Hepatocyte (in vitro differentiated cells): Measurements from ENCODE around the gene DUSP10. TPM values are rescaled to one million over a fixed set of nuclear protein-coding genes. Genes with fewer than 3 reads are reported as not detected.

Experiments
- DNase-seq: peaks from one replicate; pipeline ENCODE4 v3.0.0-alpha.2; 2016; ENCODE audit warnings: low spot score
- H2AFZ ChIP-seq: fragments of 200-600 bp; sonication (generic); 2 replicates; pipeline ENCODE4 v1.6.0; 2016; ENCODE audit warnings: antibody characterized with exemption, mild to moderate bottlenecking
- H3K27ac ChIP-seq: fragments of 200-600 bp; sonication (generic); 2 replicates; pipeline ENCODE4 v1.5.1; 2016; ENCODE audit warnings: mild to moderate bottlenecking
- H3K27me3 ChIP-seq: fragments of 200-600 bp; sonication (generic); 2 replicates; pipeline ENCODE4 v1.6.1; 2016
- H3K36me3 ChIP-seq: fragments of 200-600 bp; sonication (generic); replicated peaks from 2 replicates; pipeline ENCODE4 v1.5.1; 2016; ENCODE audit warnings: low read depth; ENCODE audit not compliant: insufficient read depth
- H3K4me1 ChIP-seq: fragments of 200-600 bp; sonication (generic); 2 replicates; pipeline ENCODE4 v1.5.1; 2016; ENCODE audit warnings: mild to moderate bottlenecking, moderate library complexity; ENCODE audit not compliant: insufficient read depth
- H3K4me2 ChIP-seq: fragments of 200-600 bp; sonication (generic); 2 replicates; pipeline ENCODE4 v1.6.0; 2016
- H3K4me3 ChIP-seq: fragments of 200-600 bp; sonication (generic); 2 replicates; pipeline ENCODE4 v1.5.1; 2016; ENCODE audit warnings: mild to moderate bottlenecking
- H3K79me2 ChIP-seq: fragments of 200-600 bp; sonication (generic); 2 replicates; pipeline ENCODE4 v1.6.0; 2017; ENCODE audit warnings: mild to moderate bottlenecking
- H3K9me2 ChIP-seq: fragments of 200-600 bp; sonication (generic); replicated peaks from 2 replicates; pipeline ENCODE4 v1.6.0; 2017; ENCODE audit warnings: mild to moderate bottlenecking; ENCODE audit not compliant: insufficient read depth
- H3K9me3 ChIP-seq: fragments of 200-600 bp; sonication (generic); 2 replicates; pipeline ENCODE4 v1.5.1; 2016; ENCODE audit warnings: low read depth, mild to moderate bottlenecking
- H4K20me1 ChIP-seq: fragments of 200-600 bp; sonication (generic); 2 replicates; pipeline ENCODE4 v1.6.0; 2016; ENCODE audit warnings: mild to moderate bottlenecking; ENCODE audit not compliant: insufficient read depth, poor library complexity, severe bottlenecking
- CTCF ChIP-seq: fragments of 200-600 bp; sonication (generic); IDR thresholded peaks from 2 replicates; pipeline ENCODE4 v1.5.1; 2016; ENCODE audit warnings: antibody characterized with exemption, mild to moderate bottlenecking; ENCODE audit not compliant: poor library complexity
- EZH2 ChIP-seq: fragments of 200-600 bp; sonication (generic); IDR thresholded peaks from 2 replicates; pipeline ENCODE4 v1.6.1; 2016; ENCODE audit warnings: antibody characterized with exemption, mild to moderate bottlenecking, borderline replicate concordance
- EZH2phosphoT487 ChIP-seq: fragments of 200-600 bp; sonication (generic); IDR thresholded peaks from one replicate; pipeline ENCODE4 v1.6.1; 2018; ENCODE audit warnings: antibody characterized with exemption, mild to moderate bottlenecking, low read depth, moderate library complexity; ENCODE audit not compliant: unreplicated experiment, severe bottlenecking
- WGBS: methylation state at CpG from one replicate; pipeline ENCODE4 v1.1.6; 2016; ENCODE audit warnings: low lambda C conversion rate; ENCODE audit errors: missing lambda C conversion rate; 5-methylcytosine and 5-hydroxymethylcytosine counted together
- polyA plus RNA-seq: library from polyadenylated mRNA; unstranded; fragments of >200 nt; fragmentation: Nextera tagmentation; extraction: Ambion mirVana; gene quantifications from 2 replicates; pipeline ENCODE4 v1.2.1, GENCODE V29; 2016
- total RNA-seq: library from RNA; depleted of rRNA; stranded (reverse); fragments of >200 nt; gene quantifications from 2 replicates; pipeline ENCODE4 v1.2.3, GENCODE V29; 2014

The DUSP10 gene
- total and polyA plus RNA-seq, 2 experiments from 2014 or later: 13.1 to 17.6 TPM

- Histone ChIP-seq H2AFZ (no peak overlapping the region), H3K4me2 (peak overlapping the region; percentile 44), H3K4me1 (peaks cover 56% of the 10 kb centered on the region), H3K9me2 (no peaks in the 10 kb centered on the region), H3K4me3 (no peak overlapping the region), H3K79me2 (no peaks in the 10 kb centered on the region), H4K20me1 (no peaks in the 10 kb centered on the region), H3K9me3 (no peaks in the 10 kb centered on the region), H3K36me3 (no peaks in the 10 kb centered on the region), H3K27ac (peak overlapping the region; percentile 74), H3K27me3 (no peaks in the 10 kb centered on the region)
- peak; percentile 47 for DNase-seq
- TF ChIP-seq EZH2phosphoT487: no peak
- TF ChIP-seq EZH2: no peak
- TF ChIP-seq CTCF: no peak
- WGBS: 33% methylated on average over 2 of the region's 2 CpGs
These were observed 26.3 kb downstream of the DUSP10 start for GRCh38 chr1:221715321-221716169.

GRCh38 chr1:221714227-221715152 lies 27.4 kb downstream of the DUSP10 start:
- no peaks in the 10 kb centered on the region for H3K36me3 ChIP-seq
- no peaks in the 10 kb centered on the region for H3K9me2 ChIP-seq
- H3K4me1 ChIP-seq: peaks cover 56% of the 10 kb centered on the region
- H3K4me3 ChIP-seq: no peak overlapping the region
- H3K79me2 ChIP-seq: no peaks in the 10 kb centered on the region
- no peaks in the 10 kb centered on the region for H4K20me1 ChIP-seq
- TF ChIP-seq EZH2phosphoT487: no peak
- no peak for TF ChIP-seq CTCF
- no peak for TF ChIP-seq EZH2
- 51% methylated on average over 16 of the region's 16 CpGs for WGBS
- H3K4me2 ChIP-seq: no peak overlapping the region
- H3K9me3 ChIP-seq: no peaks in the 10 kb centered on the region
- no peak overlapping the region for H2AFZ ChIP-seq
- DNase-seq: no peak
- H3K27me3 ChIP-seq: no peaks in the 10 kb centered on the region
- peak overlapping the region; percentile 74 for H3K27ac ChIP-seq

- WGBS: 87% methylated on average over 3 of the region's 3 CpGs
- H3K27ac ChIP-seq: peak overlapping the region; percentile 83
- no peak overlapping the region for H3K4me2 ChIP-seq
These were observed 29.0 kb downstream of the DUSP10 start for GRCh38 chr1:221712776-221713431.

More at GRCh38 chr1:221712776-221713431, 29.0 kb downstream of the DUSP10 start:
- TF ChIP-seq EZH2 (no peak), EZH2phosphoT487 (no peak), CTCF (no peak)
- Histone ChIP-seq H3K9me2 (no peaks in the 10 kb centered on the region), H3K9me3 (no peaks in the 10 kb centered on the region), H3K4me3 (no peak overlapping the region), H3K36me3 (no peaks in the 10 kb centered on the region), H3K27me3 (no peaks in the 10 kb centered on the region), H2AFZ (no peak overlapping the region), H3K79me2 (no peaks in the 10 kb centered on the region), H4K20me1 (no peaks in the 10 kb centered on the region), H3K4me1 (peaks cover 44% of the 10 kb centered on the region)
- DNase-seq: no peak
